Erythroblast (primary cell): ENCODE results near the gene ANTXR1.

Experiments
- GATA1 ChIP-seq: IDR thresholded peaks from 2 replicates; pipeline ENCODE4 v1.6.1; 2011; ENCODE audit warnings: low read depth, mild to moderate bottlenecking, control low read depth, low read length, moderate library complexity
- POLR2A ChIP-seq: IDR thresholded peaks from 2 replicates; pipeline ENCODE4 v1.6.1; 2011; ENCODE audit warnings: mild to moderate bottlenecking, low read length

- no peak for TF ChIP-seq GATA1
- no peak for TF ChIP-seq POLR2A
Observed at GRCh38 chr2:69021727-69022126, 8.7 kb downstream of the ANTXR1 start.
